Stimulated activated CD8-positive, alpha-beta memory T cell treated with anti-CD3 and anti-CD28 coated beads, Interleukin-4, amount 100 ng/mL, for 24 hours (primary cell): ENCODE data around the gene LRRC55.
"Not testable (repeated sequence)": the region's sequence is repeated elsewhere in the genome, so short reads cannot be mapped to it uniquely, and the experiment has no call there.

ENCODE experiments used
- DNase-seq: peaks from one replicate; pipeline ENCODE4 v3.0.0-alpha.2; 2020; ENCODE audit warnings: low read depth

LRRC55 gene

GRCh38 chr11:57162179-57162898, 19.4 kb upstream of the LRRC55 start:
- no peak for DNase-seq

- DNase-seq, result no peak
These were observed 18.4 kb upstream of the LRRC55 start for GRCh38 chr11:57163160-57163868.

GRCh38 chr11:57164317-57164716, 17.4 kb upstream of the LRRC55 start:
- DNase-seq, result no peak

- no peak for DNase-seq
These were observed 14.5 kb upstream of the LRRC55 start for GRCh38 chr11:57167125-57167846.

- not testable (repeated sequence) for DNase-seq
These were observed 11.9 kb upstream of the LRRC55 start for GRCh38 chr11:57169732-57170313.

- DNase-seq, result no peak
These were observed 9.7 kb upstream of the LRRC55 start for GRCh38 chr11:57172031-57172430.

- DNase-seq, result no peak
These were observed 7.1 kb upstream of the LRRC55 start for GRCh38 chr11:57174656-57175055.

- DNase-seq, result no peak
These were observed 6.3 kb upstream of the LRRC55 start for GRCh38 chr11:57175478-57175877.

GRCh38 chr11:57178334-57178733, 3.4 kb upstream of the LRRC55 start:
- no peak for DNase-seq

GRCh38 chr11:57179681-57180080, 2.1 kb upstream of the LRRC55 start:
- no peak for DNase-seq

- DNase-seq, result no peak
These were observed 1.6 kb upstream of the LRRC55 start for GRCh38 chr11:57180081-57180561.

GRCh38 chr11:57180964-57181363, 789 bp upstream of the LRRC55 start:
- DNase-seq, result no peak

- no peak for DNase-seq
These were observed 1.1 kb downstream of the LRRC55 start for GRCh38 chr11:57182896-57183295.

GRCh38 chr11:57190548-57190947, 8.8 kb downstream of the LRRC55 start:
- no peak for DNase-seq

- DNase-seq, result no peak
These were observed 9.8 kb downstream of the LRRC55 start for GRCh38 chr11:57191311-57192219.

GRCh38 chr11:57192316-57192715, 10.6 kb downstream of the LRRC55 start:
- DNase-seq, result no peak

- DNase-seq, result no peak
These were observed 14.8 kb downstream of the LRRC55 start for GRCh38 chr11:57196596-57196995.

- no peak for DNase-seq
These were observed 16.0 kb downstream of the LRRC55 start for GRCh38 chr11:57197762-57198161.

GRCh38 chr11:57199330-57199729, 17.6 kb downstream of the LRRC55 start:
- DNase-seq, result no peak

- DNase-seq, result no peak
These were observed 19.2 kb downstream of the LRRC55 start for GRCh38 chr11:57200917-57201316.

GRCh38 chr11:57202281-57202680, 20.5 kb downstream of the LRRC55 start:
- no peak for DNase-seq
